CD14-positive monocyte (primary cell): ENCODE measurements around the gene EPB41. TPM values are rescaled to one million over a fixed set of nuclear protein-coding genes. Genes with fewer than 3 reads are reported as not detected.
A peak's percentile ranks its signal among the peaks of the same experiment; 100 is the strongest.

Experiments used
- DNase-seq, 3 donors: peaks; one replicate each; pipeline ENCODE4 v3.0.0-alpha.2; 2011 to 2022
- H2AFZ ChIP-seq: 2 replicates; pipeline ENCODE4 v1.6.0; 2012; ENCODE audit warnings: mild to moderate bottlenecking, low read depth, low read length, inconsistent platforms; ENCODE audit not compliant: insufficient read depth, poor library complexity, severe bottlenecking
- H3K27ac ChIP-seq, 2 donors: 1 replicate in 1 of 2; 2 replicates in 1 of 2; pipeline ENCODE4 v1.5.1; 2012 to 2013; ENCODE audit warnings: low read length in 2 of 2, control low read depth in 1 of 2, inconsistent platforms in 1 of 2, low read depth in 1 of 2, mild to moderate bottlenecking in 1 of 2
- H3K27me3 ChIP-seq, 2 donors: one replicate each; pipeline versions ENCODE4 v1.6.0 to v1.6.1; 2011 to 2013; ENCODE audit warnings: low read length in 2 of 2; ENCODE audit not compliant: control insufficient read depth in 2 of 2, insufficient read depth in 2 of 2
- H3K36me3 ChIP-seq, 2 donors: replicated peaks in 1 of 2; 1 replicate in 1 of 2; 2 replicates in 1 of 2; pipeline versions ENCODE4 v1.5.1 to v1.6.1; 2012 to 2013; ENCODE audit warnings: low read length in 2 of 2, control low read depth in 1 of 2, inconsistent platforms in 1 of 2, mild to moderate bottlenecking in 1 of 2; ENCODE audit not compliant: insufficient read depth in 2 of 2, control insufficient read depth in 1 of 2
- H3K4me1 ChIP-seq, 2 donors: 1 replicate in 1 of 2; 2 replicates in 1 of 2; pipeline versions ENCODE4 v1.5.1 to v1.6.1; 2012 to 2013; ENCODE audit warnings: low read length in 2 of 2, control low read depth in 1 of 2, inconsistent platforms in 1 of 2, mild to moderate bottlenecking in 1 of 2, moderate library complexity in 1 of 2; ENCODE audit not compliant: insufficient read depth in 2 of 2, control insufficient read depth in 1 of 2
- H3K4me2 ChIP-seq: replicated peaks from 2 replicates; pipeline ENCODE3; 2012; ENCODE audit warnings: low read length, moderate library complexity, mild to moderate bottlenecking; ENCODE audit not compliant: poor library complexity, severe bottlenecking; ENCODE audit errors: extremely low read depth
- H3K4me3 ChIP-seq, 3 experiments: fragments of 200-600 bp in 1 of 3; sonication (generic) in 1 of 3; replicated peaks in 1 of 3; 1 replicate in 2 of 3; 2 replicates in 1 of 3; pipeline ENCODE4 v1.5.1; 2011 to 2013; ENCODE audit warnings: low read length in 3 of 3, mild to moderate bottlenecking in 3 of 3, control low read depth in 2 of 3, low read depth in 2 of 3, inconsistent platforms in 1 of 3, moderate library complexity in 1 of 3
- H3K79me2 ChIP-seq: 2 replicates; pipeline ENCODE4 v1.6.0; 2012; ENCODE audit warnings: mild to moderate bottlenecking, control low read depth, inconsistent platforms, low read length, moderate library complexity; ENCODE audit not compliant: insufficient read depth
- H3K9ac ChIP-seq: 2 replicates; pipeline ENCODE4 v1.6.0; 2017; ENCODE audit warnings: low read length, mild to moderate bottlenecking; ENCODE audit not compliant: insufficient read depth, poor library complexity, severe bottlenecking
- H3K9me3 ChIP-seq, 2 donors: replicated peaks in 1 of 2; 1 replicate in 1 of 2; 2 replicates in 1 of 2; pipeline versions ENCODE4 v1.5.1 to v1.6.1; 2012 to 2013; ENCODE audit warnings: low read length in 2 of 2, control low read depth in 1 of 2; ENCODE audit not compliant: control insufficient read depth in 1 of 2, insufficient read depth in 1 of 2
- H4K20me1 ChIP-seq: 2 replicates; pipeline ENCODE4 v1.6.0; 2012; ENCODE audit warnings: mild to moderate bottlenecking, low read length, control low read depth, moderate library complexity; ENCODE audit not compliant: insufficient read depth
- H3K27ac Mint-ChIP-seq, 7 donors: one replicate each; pipeline ENCODE4 v1.8.0; 2020; ENCODE audit warnings: mild to moderate bottlenecking in 7 of 7, mixed read lengths in 7 of 7, moderate library complexity in 6 of 7, inconsistent platforms in 2 of 7
- H3K27me3 Mint-ChIP-seq, 3 donors: one replicate each; pipeline ENCODE4 v1.8.0; 2021 to 2022; ENCODE audit warnings: low read depth in 3 of 3, mild to moderate bottlenecking in 3 of 3, mixed read lengths in 3 of 3, moderate library complexity in 3 of 3, inconsistent platforms in 1 of 3
- H3K36me3 Mint-ChIP-seq, 2 donors: one replicate each; pipeline ENCODE4 v1.8.0; 2020; ENCODE audit warnings: mixed read lengths in 2 of 2, inconsistent platforms in 1 of 2, mild to moderate bottlenecking in 1 of 2
- H3K4me1 Mint-ChIP-seq: one replicate; pipeline ENCODE4 v1.8.0; 2020; ENCODE audit warnings: mild to moderate bottlenecking, mixed read lengths
- H3K4me3 Mint-ChIP-seq, 2 donors: one replicate each; pipeline ENCODE4 v1.8.0; 2020; ENCODE audit warnings: mild to moderate bottlenecking in 2 of 2, mixed read lengths in 2 of 2, moderate library complexity in 1 of 2
- H3K9me3 Mint-ChIP-seq, 7 donors: one replicate each; pipeline ENCODE4 v1.8.0; 2020 to 2022; ENCODE audit warnings: mixed read lengths in 7 of 7, mild to moderate bottlenecking in 6 of 7, moderate library complexity in 6 of 7, inconsistent platforms in 2 of 7
- CTCF ChIP-seq: fragments of 200-600 bp; IDR thresholded peaks from one replicate; pipeline ENCODE4 v1.8.0; 2022; ENCODE audit warnings: antibody characterized with exemption, mild to moderate bottlenecking
- WGBS: methylation state at CpG from one replicate; pipeline ENCODE4 v1.1.5; 2013; ENCODE audit warnings: missing lambda C conversion rate; ENCODE audit not compliant: insufficient coverage; 5-methylcytosine and 5-hydroxymethylcytosine counted together
- intact Hi-C, 2 donors: fragments of 100-400 bp; cut with micrococcal nuclease; formaldehyde crosslinking; loops; one replicate each; pipeline versions ENCODE4 v1.15.0 to v1.15.1; 2023
- polyA plus RNA-seq, 3 donors: library from polyadenylated mRNA; depleted of rRNA in 1 of 3; unstranded in 2 of 3; stranded (reverse) in 1 of 3; fragments of 300-500 nt in 2 of 3; fragments of >200 nt in 1 of 3; fragmentation: Illumina TruSeq in 2 of 3; gene quantifications; 1 replicate in 2 of 3; 2 replicates in 1 of 3; pipeline ENCODE4 v1.2.3, GENCODE V29; 2012 to 2021

The EPB41 gene
- polyA plus RNA-seq, 3 donors: 11.3 to 19.4 (median 18.9) TPM

- Mint-ChIP-seq H3K9me3 (peaks cover 0 to 15% (median 3%) of the 10 kb centered on the region in 7 donors), H3K36me3 (peaks cover 32 to 34% of the 10 kb centered on the region in 2 donors), H3K27ac (no peak overlapping the region), H3K4me1 (peaks cover 10% of the 10 kb centered on the region), H3K4me3 (peak overlapping the region in 1 of 2 donors; percentile 62), H3K27me3 (peaks cover 48 to 71% (median 59%) of the 10 kb centered on the region in 3 donors)
- Histone ChIP-seq H3K27me3 (peaks cover 32 to 52% of the 10 kb centered on the region in 2 donors), H3K36me3 (peaks cover 15 to 21% of the 10 kb centered on the region in 2 donors), H3K79me2 (no peaks in the 10 kb centered on the region), H3K4me1 (peaks cover 20 to 35% of the 10 kb centered on the region in 2 donors), H3K4me3 (peak overlapping the region in 1 of 3 experiments; percentile 38), H3K9me3 (peaks cover 0 to 12% of the 10 kb centered on the region in 2 donors), H2AFZ (no peak overlapping the region), H3K9ac (no peak overlapping the region), H3K27ac (no peak overlapping the region), H4K20me1 (peaks cover 6% of the 10 kb centered on the region), H3K4me2 (peak overlapping the region; percentile 46)
- no peak for DNase-seq
- WGBS: 2% methylated on average over 77 of the region's 81 CpGs
- no peak for TF ChIP-seq CTCF
- intact Hi-C loops: no loop called here
These were observed 207.7 kb downstream of the EPB41 start for GRCh38 chr1:29121936-29122681.

DNA sequence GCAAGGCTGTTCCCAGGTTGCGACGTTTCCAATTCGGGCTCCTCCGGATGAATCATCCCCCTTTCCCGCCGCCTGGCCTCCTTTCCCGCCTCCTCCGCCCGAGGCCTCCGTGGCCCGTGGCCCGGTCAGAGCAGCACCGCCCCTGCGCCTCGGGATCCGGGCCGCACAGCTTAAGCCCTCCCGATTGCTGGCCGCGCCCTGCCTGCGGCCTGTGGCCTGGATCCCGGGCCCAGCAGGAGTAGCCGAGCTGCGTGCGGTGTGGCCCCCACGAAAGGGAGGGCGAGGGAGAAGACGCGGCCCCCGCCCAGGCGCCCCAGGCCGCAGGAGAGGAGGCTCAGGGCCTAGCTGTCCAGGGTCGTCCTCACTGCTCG is 208.3 kb downstream of the EPB41 start:
- peak overlapping the region; percentile 21 for H2AFZ ChIP-seq
- peaks cover 10 to 15% of the 10 kb centered on the region in 2 donors for H3K36me3 ChIP-seq
- Mint-ChIP-seq H3K4me1 (peaks cover 10% of the 10 kb centered on the region), H3K36me3 (peaks cover 26 to 28% of the 10 kb centered on the region in 2 donors), H3K9me3 (peaks cover 0 to 15% (median 3%) of the 10 kb centered on the region in 7 donors), H3K27me3 (peaks cover 53 to 76% (median 62%) of the 10 kb centered on the region in 3 donors), H3K4me3 (peak overlapping the region in 1 of 2 donors; percentile 80), H3K27ac (no peak overlapping the region)
- H3K27ac ChIP-seq: no peak overlapping the region
- intact Hi-C loops: no loop called here
- H3K9ac ChIP-seq: no peak overlapping the region
- TF ChIP-seq CTCF: no peak
- H3K9me3 ChIP-seq: peaks cover 0 to 12% of the 10 kb centered on the region in 2 donors
- peaks cover 32 to 58% of the 10 kb centered on the region in 2 donors for H3K27me3 ChIP-seq
- peaks cover 6% of the 10 kb centered on the region for H4K20me1 ChIP-seq
- peaks cover 20 to 35% of the 10 kb centered on the region in 2 donors for H3K4me1 ChIP-seq
- peak overlapping the region; percentile 46 for H3K4me2 ChIP-seq
- WGBS: 3% methylated on average over 34 of the region's 34 CpGs
- peak overlapping the region in 1 of 3 experiments; percentile 38 for H3K4me3 ChIP-seq
- H3K79me2 ChIP-seq: no peaks in the 10 kb centered on the region
- DNase-seq: no peak
